SH-SY5Y (cell line): ENCODE measurements around the gene MKX.

Experiments used
- GATA2 ChIP-seq: IDR thresholded peaks from 2 replicates; pipeline ENCODE4 v1.6.1; 2011; ENCODE audit warnings: mild to moderate bottlenecking, low read depth, low read length
- GATA3 ChIP-seq: IDR thresholded peaks from 2 replicates; pipeline ENCODE4 v1.6.1; 2011; ENCODE audit warnings: low read depth, mild to moderate bottlenecking, low read length, moderate library complexity

Gene MKX

DNA sequence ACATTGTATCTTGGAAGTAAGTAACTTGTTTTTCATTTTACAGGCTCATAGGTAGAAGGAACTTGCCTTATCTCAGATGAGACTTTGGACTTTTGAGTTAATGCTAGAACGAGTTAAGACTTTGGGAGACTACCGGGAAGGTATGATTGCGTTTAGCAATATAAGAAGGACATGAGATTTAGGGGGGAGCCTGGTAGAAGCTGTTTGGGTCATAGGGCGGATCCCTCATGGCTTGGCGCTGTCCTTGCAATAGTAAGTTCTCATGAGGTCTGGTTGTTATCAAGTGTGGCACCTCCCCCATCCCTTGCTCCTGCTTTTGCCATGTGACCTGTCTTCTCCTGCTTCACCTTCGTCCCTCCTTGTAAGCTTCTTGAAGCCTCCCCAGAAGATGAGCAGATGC is 110.3 kb downstream of the MKX start:
- no peak for TF ChIP-seq GATA2
- no peak for TF ChIP-seq GATA3

DNA sequence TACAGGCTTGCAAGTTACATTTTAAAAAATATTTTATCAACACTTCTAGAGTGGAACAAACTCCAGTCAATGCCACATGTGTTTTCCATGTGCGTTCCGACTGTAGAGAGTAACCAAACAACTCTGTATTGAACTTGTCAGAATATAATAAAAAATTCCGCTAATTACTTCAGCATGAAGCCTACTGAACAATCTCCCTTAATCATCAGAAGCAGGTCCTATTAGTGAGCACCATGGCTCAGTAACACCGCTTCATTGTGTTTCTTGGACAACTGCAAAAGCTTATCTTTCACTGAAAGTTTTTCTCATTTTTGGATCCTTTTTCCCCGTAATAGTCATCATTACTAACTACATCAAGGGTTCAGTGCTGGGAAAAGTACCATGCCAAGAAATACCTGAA is 117.0 kb downstream of the MKX start:
- TF ChIP-seq GATA3 (no peak), GATA2 (no peak)

DNA sequence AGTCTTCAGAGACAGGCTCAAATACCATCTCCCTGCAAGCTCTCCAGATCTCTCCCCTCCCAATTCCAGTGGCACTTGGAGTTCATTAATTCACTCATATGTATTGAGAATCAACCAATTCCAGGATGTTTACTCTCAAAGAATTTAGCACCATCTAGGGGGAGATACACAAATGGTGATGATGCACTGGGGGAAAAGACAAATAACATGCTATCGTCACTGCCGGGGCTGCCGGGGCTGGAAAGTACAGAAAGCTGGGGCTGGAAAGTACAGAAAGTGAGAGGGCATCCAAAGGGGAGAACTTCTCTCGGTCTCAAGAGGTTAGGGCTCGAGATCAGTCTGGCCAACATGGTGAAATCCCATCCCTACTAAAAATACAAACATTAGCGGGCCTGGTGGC is 118.7 kb downstream of the MKX start:
- TF ChIP-seq GATA2 (no peak), GATA3 (no peak)

DNA sequence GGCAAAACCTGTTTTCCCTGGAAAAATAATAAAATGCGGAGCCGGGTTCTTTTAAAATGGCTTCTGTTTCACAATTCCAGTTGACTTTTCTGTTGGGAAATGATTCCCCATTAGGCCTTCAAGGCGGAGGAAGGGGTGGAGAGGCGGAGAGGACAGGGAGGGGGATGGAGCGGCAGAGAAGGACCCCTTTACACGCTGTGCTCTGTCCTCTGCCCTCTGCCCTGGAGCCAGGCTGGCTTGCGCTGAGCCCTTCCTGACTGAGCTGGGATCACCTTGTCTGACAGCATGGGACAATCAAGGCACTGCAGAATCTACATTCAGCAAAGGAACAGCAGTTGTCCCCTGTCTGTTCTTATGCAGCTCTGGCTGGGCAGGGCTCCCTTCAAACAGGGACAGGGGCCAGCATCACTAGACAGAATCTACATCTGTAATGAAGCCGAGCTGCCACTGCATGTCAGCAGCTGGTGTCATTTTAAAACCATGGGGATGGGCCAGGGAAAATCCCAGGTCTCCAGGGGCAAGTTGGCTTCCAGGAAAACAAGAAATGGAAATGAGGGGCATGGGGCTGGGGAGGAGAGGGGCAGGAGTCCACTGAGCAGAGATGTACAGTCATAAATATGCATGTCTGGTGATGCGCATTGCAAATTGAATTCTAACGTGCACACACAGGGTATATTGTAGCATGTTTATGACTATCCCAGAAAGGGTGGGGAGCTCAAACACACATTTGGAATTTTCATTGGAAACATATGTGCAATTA is 120.0 kb downstream of the MKX start:
- no peak for TF ChIP-seq GATA2
- no peak for TF ChIP-seq GATA3

DNA sequence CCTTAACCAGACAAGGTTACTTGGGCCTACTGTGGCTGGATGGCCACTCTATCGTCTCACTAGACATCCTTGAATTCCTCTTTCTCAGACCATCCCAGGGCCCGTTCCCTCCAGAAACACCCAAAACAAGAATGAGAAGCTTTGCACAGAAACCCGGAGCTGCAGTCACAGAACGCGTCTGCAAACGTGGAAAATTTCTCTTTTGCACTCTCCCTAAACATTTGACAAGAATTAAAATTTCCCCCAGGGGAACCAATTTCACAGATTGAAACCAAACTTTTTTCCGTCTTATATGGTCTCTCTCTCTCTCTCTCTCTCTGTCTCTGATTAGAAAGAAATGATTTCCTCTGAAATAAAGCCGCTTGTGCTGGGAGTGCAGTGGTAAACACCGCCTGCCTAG is 120.7 kb downstream of the MKX start:
- no peak for TF ChIP-seq GATA3
- no peak for TF ChIP-seq GATA2
